Measurements from ENCODE around the gene MACROD2.

GRCh38 chr20:15862178-15862577 lies 1866.9 kb downstream of the MACROD2 start:
- TF ChIP-seq CTCF (conservative IDR thresholded peaks at IDR 0.05 in 1 of 2, IDR thresholded peaks at IDR 0.05 in 1 of 2; ENCODE audit: extremely low read depth in 1 of 2, insufficient read depth in 1 of 2, low read depth in 1 of 2, low read length in 2 of 2) (no peak), EZH2 (IDR thresholded peaks at IDR 0.05; ENCODE audit: borderline replicate concordance, low read length) (no peak)

Measured in mammary epithelial cell (primary cell).